Measurements from ENCODE around the gene DUSP3. TPM values are rescaled to one million over a fixed set of nuclear protein-coding genes. Genes with fewer than 3 reads are reported as not detected.

DUSP3 gene
- total RNA-seq, 1 donor from 2014 or later: 293 TPM

DNA sequence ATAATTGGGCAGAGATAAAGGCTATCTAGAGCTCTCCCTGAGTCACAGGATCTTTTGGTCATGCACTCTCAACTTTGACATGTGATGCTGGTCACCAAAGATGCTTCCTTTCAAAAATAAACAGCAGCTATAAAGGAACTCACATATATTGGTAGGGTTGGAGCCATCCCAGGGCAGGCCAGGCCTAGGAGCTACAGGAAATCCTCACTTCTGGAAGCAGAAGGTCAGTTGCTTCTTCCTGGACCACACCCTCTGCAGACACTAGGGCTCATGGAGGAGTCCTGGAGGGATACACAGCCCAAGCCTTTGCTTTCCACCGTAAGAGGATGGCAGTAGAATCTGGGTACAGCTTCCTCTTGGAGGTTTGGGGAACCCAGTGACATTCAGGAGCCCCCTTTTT lies 44.8 kb downstream of the DUSP3 start:
- TF ChIP-seq, protein P1, sequence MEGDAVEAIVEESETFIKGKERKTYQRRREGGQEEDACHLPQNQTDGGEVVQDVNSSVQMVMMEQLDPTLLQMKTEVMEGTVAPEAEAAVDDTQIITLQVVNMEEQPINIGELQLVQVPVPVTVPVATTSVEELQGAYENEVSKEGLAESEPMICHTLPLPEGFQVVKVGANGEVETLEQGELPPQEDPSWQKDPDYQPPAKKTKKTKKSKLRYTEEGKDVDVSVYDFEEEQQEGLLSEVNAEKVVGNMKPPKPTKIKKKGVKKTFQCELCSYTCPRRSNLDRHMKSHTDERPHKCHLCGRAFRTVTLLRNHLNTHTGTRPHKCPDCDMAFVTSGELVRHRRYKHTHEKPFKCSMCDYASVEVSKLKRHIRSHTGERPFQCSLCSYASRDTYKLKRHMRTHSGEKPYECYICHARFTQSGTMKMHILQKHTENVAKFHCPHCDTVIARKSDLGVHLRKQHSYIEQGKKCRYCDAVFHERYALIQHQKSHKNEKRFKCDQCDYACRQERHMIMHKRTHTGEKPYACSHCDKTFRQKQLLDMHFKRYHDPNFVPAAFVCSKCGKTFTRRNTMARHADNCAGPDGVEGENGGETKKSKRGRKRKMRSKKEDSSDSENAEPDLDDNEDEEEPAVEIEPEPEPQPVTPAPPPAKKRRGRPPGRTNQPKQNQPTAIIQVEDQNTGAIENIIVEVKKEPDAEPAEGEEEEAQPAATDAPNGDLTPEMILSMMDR (IDR thresholded peaks at IDR 0.05; ENCODE audit: borderline replicate concordance): no peak
- Histone ChIP-seq H3K9me3 (replicated peaks) (no peaks in the 10 kb centered on the region), H3K4me3 (no peak overlapping the region), H3K27me3 (ENCODE audit: low read depth) (no peaks in the 10 kb centered on the region), H3K27ac (replicated peaks) (no peak overlapping the region), H3K36me3 (no peaks in the 10 kb centered on the region), H3K4me1 (peaks cover 9% of the 10 kb centered on the region)
- DNase-seq: no peak
- intact Hi-C loops (cut with micrococcal nuclease): no loop called here

DNA sequence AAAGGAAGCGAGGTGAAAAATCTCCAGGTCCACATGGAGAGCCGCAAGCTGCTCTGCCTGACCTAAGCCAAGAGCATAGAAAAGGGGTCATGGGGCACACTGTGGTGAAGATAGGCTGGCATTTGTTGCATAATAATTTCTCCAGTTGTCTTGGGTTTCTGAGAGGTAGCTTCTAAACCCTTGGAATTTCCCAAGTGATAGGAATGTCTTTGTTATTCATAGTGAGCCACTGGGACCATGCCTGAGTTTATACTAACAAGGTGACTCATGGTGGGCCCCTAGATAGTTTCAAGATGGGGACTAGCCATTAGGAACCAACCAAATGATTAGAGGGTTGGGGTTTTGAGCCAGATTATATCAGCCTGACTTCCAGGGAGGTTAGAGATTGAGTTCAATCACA lies 45.8 kb downstream of the DUSP3 start:
- no peak for DNase-seq
- intact Hi-C loops (cut with micrococcal nuclease): no loop called here

GRCh38 chr17:43728081-43728480 lies 50.7 kb downstream of the DUSP3 start:
- intact Hi-C loops (cut with micrococcal nuclease): no loop called here
- no peak overlapping the region for H3K27ac ChIP-seq (replicated peaks)
- TF ChIP-seq, protein P1 (IDR thresholded peaks at IDR 0.05; ENCODE audit: borderline replicate concordance): no peak
- H3K4me3 ChIP-seq: no peak overlapping the region
- no peaks in the 10 kb centered on the region for H3K27me3 ChIP-seq (ENCODE audit: low read depth)
- no peaks in the 10 kb centered on the region for H3K36me3 ChIP-seq
- no peak for DNase-seq
- no peaks in the 10 kb centered on the region for H3K9me3 ChIP-seq (replicated peaks)
- no peaks in the 10 kb centered on the region for H3K4me1 ChIP-seq

More for the DNA sequence above, 45.8 kb downstream of the DUSP3 start:
- Histone ChIP-seq H3K36me3 (no peaks in the 10 kb centered on the region), H3K27me3 (ENCODE audit: low read depth) (no peaks in the 10 kb centered on the region), H3K4me3 (no peak overlapping the region), H3K9me3 (replicated peaks) (no peaks in the 10 kb centered on the region), H3K4me1 (peaks cover 9% of the 10 kb centered on the region), H3K27ac (replicated peaks) (no peak overlapping the region)
- TF ChIP-seq, protein P1 (IDR thresholded peaks at IDR 0.05; ENCODE audit: borderline replicate concordance): no peak

DNA sequence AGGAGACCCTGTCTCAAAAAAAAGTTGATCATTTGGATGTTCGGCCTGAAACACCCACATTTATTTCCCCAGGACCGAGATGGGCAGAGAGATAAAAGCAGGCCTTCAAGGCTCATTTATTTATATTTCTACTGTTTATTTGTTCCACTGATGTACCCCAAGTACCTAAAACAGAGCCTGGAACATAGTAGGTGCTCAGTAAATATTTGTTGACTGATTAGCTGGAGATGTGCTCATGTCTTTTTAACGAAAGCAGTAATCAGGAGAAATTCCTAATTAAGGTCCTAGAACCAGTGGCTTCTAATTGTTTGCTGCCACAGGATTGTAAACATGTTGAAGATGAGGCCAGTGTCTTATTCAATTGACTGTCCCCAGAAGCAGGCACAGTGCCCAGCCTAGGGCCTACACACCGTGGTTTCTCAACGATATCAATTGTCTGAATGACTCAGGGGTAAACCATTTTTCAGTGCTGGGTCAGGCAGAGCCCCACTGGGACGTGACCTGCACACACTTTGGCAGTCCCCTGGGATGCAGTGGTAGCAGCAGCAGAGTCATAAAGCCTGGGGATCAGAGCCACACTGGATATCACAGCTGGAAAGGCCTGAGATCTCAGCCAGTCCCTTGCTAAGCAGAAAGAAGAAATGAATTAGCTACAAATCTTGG lies 54.9 kb downstream of the DUSP3 start:
- no peak for DNase-seq

DNA sequence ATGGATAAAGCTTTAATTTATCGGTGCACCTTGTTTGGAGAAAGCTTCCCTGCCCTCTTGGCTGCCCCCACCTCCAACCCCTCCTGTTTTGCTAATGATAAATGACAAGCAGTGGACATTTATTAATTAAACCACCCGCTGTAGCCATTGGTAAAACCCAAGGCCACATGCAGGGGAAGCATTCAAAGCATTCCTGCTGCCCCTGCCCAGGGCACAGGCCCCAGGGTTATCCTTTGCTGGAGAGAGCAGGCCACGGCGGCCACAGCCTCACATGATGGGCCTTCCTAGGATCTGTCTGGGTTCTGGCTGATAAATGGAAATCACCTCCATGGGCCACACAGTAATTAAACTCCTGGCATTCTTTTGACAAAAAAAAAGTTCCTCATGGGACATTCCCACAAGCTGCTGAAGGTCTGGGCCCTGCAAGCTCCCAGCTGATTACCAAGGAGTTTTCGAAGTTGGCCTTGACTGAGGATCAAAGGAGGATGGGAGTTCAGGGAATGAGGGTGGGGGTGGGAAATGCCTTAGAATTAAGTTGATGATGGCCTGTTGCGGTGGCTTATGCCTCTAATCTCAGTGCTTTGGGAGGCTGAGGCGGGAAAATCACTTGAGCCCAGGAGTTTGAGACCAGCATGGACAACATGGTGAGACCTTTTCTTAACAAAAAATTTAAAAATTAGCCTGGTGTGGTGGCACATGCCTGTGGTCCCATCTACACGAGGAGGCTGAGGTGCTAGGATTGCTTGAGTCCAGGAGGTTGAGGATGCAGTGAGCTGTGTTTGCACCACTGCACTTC lies 55.7 kb downstream of the DUSP3 start:
- no peak overlapping the region for H3K4me3 ChIP-seq
- no peak overlapping the region for H3K27ac ChIP-seq (replicated peaks)
- H3K36me3 ChIP-seq: no peaks in the 10 kb centered on the region
- peaks cover 9% of the 10 kb centered on the region for H3K4me1 ChIP-seq
- intact Hi-C loops (cut with micrococcal nuclease): no loop called here
- no peaks in the 10 kb centered on the region for H3K27me3 ChIP-seq (ENCODE audit: low read depth)
- H3K9me3 ChIP-seq (replicated peaks): no peaks in the 10 kb centered on the region
- no peak for DNase-seq
- TF ChIP-seq, protein P1 (IDR thresholded peaks at IDR 0.05; ENCODE audit: borderline replicate concordance): no peak

More for the DNA sequence above, 54.9 kb downstream of the DUSP3 start:
- Histone ChIP-seq H3K27me3 (ENCODE audit: low read depth) (no peaks in the 10 kb centered on the region), H3K9me3 (replicated peaks) (no peaks in the 10 kb centered on the region), H3K4me1 (peaks cover 9% of the 10 kb centered on the region), H3K27ac (replicated peaks) (no peak overlapping the region), H3K36me3 (no peaks in the 10 kb centered on the region), H3K4me3 (no peak overlapping the region)
- TF ChIP-seq, protein P1 (IDR thresholded peaks at IDR 0.05; ENCODE audit: borderline replicate concordance): no peak
- intact Hi-C loops (cut with micrococcal nuclease): no loop called here
